ENCODE results near the gene TATDN2. TPM values are rescaled to one million over a fixed set of nuclear protein-coding genes. Genes with fewer than 3 reads are reported as not detected.

TATDN2 gene
- total RNA-seq, 1 experiment from 2014 or later: 22.6 TPM

GRCh38 chr3:10320320-10320677 lies 72.0 kb downstream of the TATDN2 start:
- DNase-seq: no peak

GRCh38 chr3:10321630-10322351 lies 73.5 kb downstream of the TATDN2 start:
- no peak overlapping the region for H3K27ac ChIP-seq
- H3K9me3 ChIP-seq (replicated peaks): no peaks in the 10 kb centered on the region
- peak overlapping the region; percentile 94 for H3K4me3 ChIP-seq
- H3K4me1 ChIP-seq: no peaks in the 10 kb centered on the region
- H3K36me3 ChIP-seq: peaks cover 13% of the 10 kb centered on the region
- no peak for DNase-seq
- peaks cover 5% of the 10 kb centered on the region; the same call in 1 of the 2 replicates for H3K27me3 ChIP-seq

More at GRCh38 chr3:10320320-10320677, 72.0 kb downstream of the TATDN2 start:
- Histone ChIP-seq H3K27me3 (no peaks in the 10 kb centered on the region), H3K9me3 (replicated peaks) (no peaks in the 10 kb centered on the region), H3K4me3 (peak overlapping the region; percentile 94), H3K36me3 (peaks cover 19% of the 10 kb centered on the region), H3K4me1 (no peaks in the 10 kb centered on the region), H3K27ac (peak overlapping the region; percentile 69)

GRCh38 chr3:10322352-10322710 lies 74.1 kb downstream of the TATDN2 start:
- Histone ChIP-seq H3K27ac (no peak overlapping the region), H3K4me1 (no peaks in the 10 kb centered on the region), H3K36me3 (peaks cover 13% of the 10 kb centered on the region), H3K9me3 (replicated peaks) (no peaks in the 10 kb centered on the region), H3K27me3 (peaks cover 5% of the 10 kb centered on the region; the same call in 1 of the 2 replicates), H3K4me3 (no peak overlapping the region)
- peak in 1 of 2 experiments; percentile 51 for DNase-seq

GRCh38 chr3:10327592-10327991 lies 79.3 kb downstream of the TATDN2 start:
- Histone ChIP-seq H3K4me1 (no peaks in the 10 kb centered on the region), H3K27ac (no peak overlapping the region), H3K27me3 (peaks cover 28% of the 10 kb centered on the region), H3K4me3 (no peak overlapping the region), H3K9me3 (replicated peaks) (no peaks in the 10 kb centered on the region), H3K36me3 (no peaks in the 10 kb centered on the region)
- DNase-seq: no peak

- Histone ChIP-seq H3K27ac (no peak overlapping the region), H3K9me3 (replicated peaks) (no peaks in the 10 kb centered on the region), H3K36me3 (no peaks in the 10 kb centered on the region), H3K27me3 (peaks cover 28% of the 10 kb centered on the region), H3K4me1 (no peaks in the 10 kb centered on the region), H3K4me3 (no peak overlapping the region)
- no peak for DNase-seq
Measured at GRCh38 chr3:10328460-10329071, 80.3 kb downstream of the TATDN2 start.

GRCh38 chr3:10329495-10330015 lies 81.3 kb downstream of the TATDN2 start:
- DNase-seq: no peak
- H3K9me3 ChIP-seq (replicated peaks): no peaks in the 10 kb centered on the region
- no peaks in the 10 kb centered on the region for H3K4me1 ChIP-seq
- H3K4me3 ChIP-seq: no peak overlapping the region
- H3K36me3 ChIP-seq: no peaks in the 10 kb centered on the region
- H3K27ac ChIP-seq: no peak overlapping the region
- H3K27me3 ChIP-seq: peaks cover 28% of the 10 kb centered on the region

GRCh38 chr3:10330319-10330718 lies 82.1 kb downstream of the TATDN2 start:
- H3K36me3 ChIP-seq: no peaks in the 10 kb centered on the region
- no peaks in the 10 kb centered on the region for H3K9me3 ChIP-seq (replicated peaks)
- H3K4me3 ChIP-seq: no peak overlapping the region
- no peak for DNase-seq
- H3K4me1 ChIP-seq: no peaks in the 10 kb centered on the region
- H3K27ac ChIP-seq: no peak overlapping the region
- H3K27me3 ChIP-seq: peaks cover 30% of the 10 kb centered on the region

Other genes with a start within 250 kb of the TATDN2 start
- 31.1 and 39.0 TPM in 2 replicates for gene FANCD2, start 222.0 kb upstream of the TATDN2 start, total RNA-seq (2014; rRNA removed; shearing (Covaris generic))
- gene FANCD2OS, start 140.2 kb upstream of the TATDN2 start, total RNA-seq (2014; rRNA removed; shearing (Covaris generic)): not detected in 2 replicates
- gene BRK1, start 132.8 kb upstream of the TATDN2 start, total RNA-seq (2014; rRNA removed; shearing (Covaris generic)): 115 and 119 TPM in 2 replicates
- 58.3 and 63.8 TPM in 2 replicates for gene VHL, start 106.7 kb upstream of the TATDN2 start, total RNA-seq (2014; rRNA removed; shearing (Covaris generic))
- gene IRAK2, start 83.5 kb upstream of the TATDN2 start, total RNA-seq (2014; rRNA removed; shearing (Covaris generic)): 8.1 TPM in 2 replicates
- not detected in 2 replicates for gene GHRL, start 44.5 kb downstream of the TATDN2 start, total RNA-seq (2014; rRNA removed; shearing (Covaris generic))
- gene SEC13, start 72.7 kb downstream of the TATDN2 start, total RNA-seq (2014; rRNA removed; shearing (Covaris generic)): 127 and 134 TPM in 2 replicates